NCI-H1417 (cell line): ENCODE data around the gene EIF6.
"Not testable (repeated sequence)": the region's sequence is repeated elsewhere in the genome, so short reads cannot be mapped to it uniquely, and the experiment has no call there.

Experiments used
- DNase-seq, 3 experiments: peaks; one replicate each; lab custom pipeline; 2025; lab: John Stamatoyannopoulos, UW

EIF6 gene

GRCh38 chr20:35260426-35260825 lies 24.1 kb downstream of the EIF6 start:
- no peak for DNase-seq

DNA sequence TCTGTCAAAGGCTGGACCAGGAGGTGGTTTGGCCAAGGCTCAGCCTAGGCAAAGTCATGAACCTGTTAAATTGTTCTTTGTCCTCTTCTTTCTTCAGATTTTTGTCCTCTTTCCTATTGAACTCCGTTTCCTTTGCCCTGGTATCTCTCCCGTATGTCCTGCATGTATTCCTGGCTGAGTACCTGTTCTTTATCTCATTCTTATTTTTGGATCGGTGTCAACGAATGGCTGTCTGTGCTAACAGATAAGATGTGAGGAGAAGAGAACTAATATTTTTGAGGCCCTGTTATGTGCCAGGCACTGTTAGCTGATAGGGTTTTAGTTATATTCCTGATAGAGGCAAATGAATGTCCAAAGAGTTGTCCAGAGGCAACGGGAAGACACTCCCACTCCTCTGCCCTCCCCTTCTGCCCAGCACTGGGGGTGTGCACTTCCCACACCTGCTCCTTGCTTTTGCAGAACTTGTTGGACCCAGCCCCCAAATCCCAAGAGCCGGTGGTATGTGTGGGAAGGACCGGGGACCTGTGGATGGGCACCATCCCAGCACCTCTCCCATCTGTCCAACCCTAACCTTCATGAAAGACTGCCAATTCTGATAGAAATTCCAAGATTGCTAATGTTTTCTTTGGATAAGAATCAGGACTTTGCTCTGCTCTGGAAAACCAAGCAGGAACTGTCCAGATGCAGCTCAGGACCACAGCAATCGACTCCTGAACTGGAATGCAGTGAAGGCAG lies 27.2 kb downstream of the EIF6 start:
- no peak for DNase-seq

DNA sequence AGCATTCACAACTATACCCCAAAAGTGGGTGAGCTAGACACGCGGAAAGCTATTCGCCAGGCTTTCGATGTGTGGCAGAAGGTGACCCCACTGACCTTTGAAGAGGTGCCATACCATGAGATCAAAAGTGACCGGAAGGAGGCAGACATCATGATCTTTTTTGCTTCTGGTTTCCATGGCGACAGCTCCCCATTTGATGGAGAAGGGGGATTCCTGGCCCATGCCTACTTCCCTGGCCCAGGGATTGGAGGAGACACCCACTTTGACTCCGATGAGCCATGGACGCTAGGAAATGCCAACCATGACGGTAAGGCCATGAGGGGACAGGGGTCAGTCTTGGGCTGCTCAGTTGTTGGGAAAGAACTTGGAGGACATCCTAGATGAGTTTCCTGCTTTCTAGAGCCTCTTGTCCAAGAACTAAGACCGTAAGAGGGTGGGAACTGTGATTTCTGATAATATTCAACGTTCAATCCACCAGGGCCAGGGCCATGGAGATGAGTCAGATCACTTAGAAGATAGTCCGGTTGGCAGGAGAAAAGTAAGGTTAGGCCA lies 30.0 kb downstream of the EIF6 start:
- DNase-seq, result no peak

GRCh38 chr20:35253010-35253409 lies 31.6 kb downstream of the EIF6 start:
- no peak for DNase-seq

DNA sequence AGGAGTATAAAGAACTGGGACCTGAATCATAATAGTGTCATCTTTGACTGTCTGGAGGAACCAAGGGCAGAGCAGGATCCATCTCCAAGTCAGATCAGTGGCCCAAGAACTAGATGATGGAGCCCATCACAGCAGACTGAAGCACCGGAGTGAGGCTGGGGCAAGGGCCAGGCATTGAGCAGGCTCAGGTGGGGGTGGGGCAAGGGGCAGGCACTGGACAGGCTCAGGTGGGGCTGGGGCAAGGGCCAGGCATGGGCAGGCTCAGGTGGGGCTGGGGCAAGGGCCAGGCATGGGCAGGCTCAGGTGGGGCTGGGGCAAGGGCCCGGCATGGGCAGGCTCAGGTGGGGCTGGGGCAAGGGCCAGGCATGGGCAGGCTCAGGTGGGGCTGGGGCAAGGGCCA lies 32.0 kb downstream of the EIF6 start:
- DNase-seq, result not testable (repeated sequence)

GRCh38 chr20:35252037-35252461 lies 32.5 kb downstream of the EIF6 start:
- DNase-seq, result no peak

GRCh38 chr20:35251613-35251940 lies 33.0 kb downstream of the EIF6 start:
- no peak for DNase-seq

DNA sequence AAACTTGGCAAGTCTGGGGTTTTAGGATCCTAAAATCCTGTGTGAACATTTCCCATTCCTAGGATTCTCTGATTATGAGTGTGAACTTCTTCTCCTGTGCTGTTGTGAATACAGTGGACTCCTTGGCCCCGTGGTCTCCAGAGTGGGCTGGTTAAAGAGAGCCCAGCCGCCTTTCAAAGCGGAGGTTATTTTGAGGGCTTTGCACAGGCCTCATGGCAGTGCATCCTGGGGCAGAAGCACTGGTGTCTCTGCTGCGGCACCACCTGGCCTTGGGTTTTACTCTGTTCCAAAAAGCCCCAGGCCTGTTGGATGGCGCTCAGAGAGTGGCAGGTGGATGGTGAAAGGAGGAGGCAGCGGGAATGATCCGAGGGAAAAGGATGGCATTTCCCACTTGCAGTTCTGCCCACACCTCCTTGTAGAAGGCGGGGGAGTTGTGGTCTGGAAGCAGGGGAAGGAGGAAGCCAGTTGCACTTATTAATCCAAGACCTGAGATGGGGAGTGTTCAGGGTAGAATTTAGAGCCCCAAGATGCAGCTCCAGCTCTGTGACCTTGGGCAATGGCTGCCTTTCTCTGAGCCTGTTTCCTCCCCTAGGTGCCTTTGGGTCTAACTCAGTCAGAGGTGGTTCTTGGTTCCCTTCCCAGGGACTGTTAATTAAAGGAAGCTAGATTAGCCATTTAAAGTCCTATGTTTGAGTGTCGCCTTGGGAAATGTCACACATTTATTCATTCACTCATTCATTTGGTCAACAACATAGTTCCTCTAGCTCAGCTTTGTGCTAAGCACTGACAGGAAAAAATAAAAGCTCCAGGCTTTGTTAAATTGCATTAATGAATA lies 35.7 kb downstream of the EIF6 start:
- DNase-seq, result no peak

- no peak for DNase-seq
These were observed 37.8 kb downstream of the EIF6 start for GRCh38 chr20:35246723-35247122.

GRCh38 chr20:35243986-35244385 lies 40.6 kb downstream of the EIF6 start:
- DNase-seq, result peak in 1 of 3 experiments; percentile 53

DNA sequence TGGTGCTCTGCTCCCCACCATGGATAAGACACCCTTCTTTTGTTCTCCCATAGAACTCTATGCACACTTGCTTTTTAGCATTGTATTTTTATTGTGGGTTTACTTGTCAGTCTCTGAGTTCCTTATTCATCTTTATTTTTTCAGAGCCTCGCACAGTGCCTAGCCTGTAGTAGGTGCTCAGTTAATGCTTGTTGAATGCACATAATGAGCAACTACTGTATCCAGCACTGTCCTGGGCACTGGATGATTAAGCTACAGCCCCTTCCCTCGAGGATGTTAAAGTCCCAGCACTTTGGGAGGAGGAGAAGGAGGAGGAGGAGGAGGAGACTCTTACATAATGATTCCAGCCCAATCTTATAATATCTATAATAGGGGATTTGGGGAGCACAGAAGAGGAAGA lies 41.3 kb downstream of the EIF6 start:
- no peak for DNase-seq

- no peak for DNase-seq
These were observed 43.7 kb downstream of the EIF6 start for GRCh38 chr20:35240811-35241293.

- no peak for DNase-seq
These were observed 44.3 kb downstream of the EIF6 start for GRCh38 chr20:35240083-35240810.

- no peak for DNase-seq
These were observed 45.8 kb downstream of the EIF6 start for GRCh38 chr20:35238735-35239134.

- DNase-seq, result no peak
These were observed 46.4 kb downstream of the EIF6 start for GRCh38 chr20:35238170-35238569.

- no peak for DNase-seq
These were observed 47.1 kb downstream of the EIF6 start for GRCh38 chr20:35237486-35237885.

DNA sequence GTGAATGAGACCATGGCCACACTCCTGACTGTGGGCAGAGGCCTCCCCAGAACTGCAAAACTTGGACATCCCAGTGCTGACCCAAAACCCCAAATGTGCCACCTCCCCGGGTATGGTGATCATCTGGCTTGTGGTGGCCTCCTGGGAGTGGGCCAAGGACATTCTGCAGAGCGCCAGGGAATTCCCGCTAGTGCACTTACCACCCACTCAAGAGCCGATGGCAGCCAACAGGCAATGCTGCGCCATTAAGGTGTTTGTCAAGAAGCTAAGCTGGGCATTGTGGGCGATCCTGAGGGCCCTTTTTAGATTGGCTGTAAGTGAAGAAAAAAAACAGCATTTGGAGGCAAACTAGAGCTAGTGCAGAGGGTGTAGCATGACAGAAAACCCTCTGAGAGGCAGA lies 48.7 kb downstream of the EIF6 start:
- peak in 1 of 3 experiments; percentile 89 for DNase-seq

GRCh38 chr20:35232575-35232974 lies 52.0 kb downstream of the EIF6 start:
- peak; percentile 17 to 74 (median 61) for DNase-seq
